Effector CD4-positive, alpha-beta T cell (primary cell): ENCODE data around the gene ITPKA. TPM values are rescaled to one million over a fixed set of nuclear protein-coding genes. Genes with fewer than 3 reads are reported as not detected.
"Not testable (repeated sequence)": the region's sequence is repeated elsewhere in the genome, so short reads cannot be mapped to it uniquely, and the experiment has no call there.

Source experiments
- DNase-seq: peaks from one replicate; pipeline ENCODE4 v3.0.0-alpha.2; 2020
- total RNA-seq: gene quantifications from one replicate; lab custom pipeline; 2026; lab: John Stamatoyannopoulos, UW

The ITPKA gene
- total RNA-seq: not detected

GRCh38 chr15:41493205-41493901 lies at the start of gene ITPKA:
Gene ITPKA, plus strand, starts transcription at chr15:41493874. Its CDS starts 54 bp downstream, at chr15:41493928.
- peak; percentile 73 for DNase-seq

- DNase-seq: no peak
Measured at GRCh38 chr15:41445399-41445798, 48.3 kb upstream of the ITPKA start.

GRCh38 chr15:41462084-41462795 lies 31.4 kb upstream of the ITPKA start:
- DNase-seq: no peak

GRCh38 chr15:41464889-41465580 lies 28.6 kb upstream of the ITPKA start:
- DNase-seq: no peak

GRCh38 chr15:41465822-41466421 lies 27.8 kb upstream of the ITPKA start:
- DNase-seq: no peak

- DNase-seq: no peak
Measured at GRCh38 chr15:41466711-41467110, 27.0 kb upstream of the ITPKA start.

GRCh38 chr15:41469644-41470043 lies 24.0 kb upstream of the ITPKA start:
- not testable (repeated sequence) for DNase-seq

GRCh38 chr15:41473418-41473817 lies 20.3 kb upstream of the ITPKA start:
- DNase-seq: no peak

- no peak for DNase-seq
Measured at GRCh38 chr15:41474436-41474835, 19.2 kb upstream of the ITPKA start.

GRCh38 chr15:41474941-41475340 lies 18.7 kb upstream of the ITPKA start:
- DNase-seq: no peak

- no peak for DNase-seq
Measured at GRCh38 chr15:41476416-41477048, 17.1 kb upstream of the ITPKA start.

- no peak for DNase-seq
Measured at GRCh38 chr15:41480396-41481140, 13.1 kb upstream of the ITPKA start.

- no peak for DNase-seq
Measured at GRCh38 chr15:41482110-41482877, 11.4 kb upstream of the ITPKA start.

- DNase-seq: no peak
Measured at GRCh38 chr15:41483115-41483514, 10.6 kb upstream of the ITPKA start.

GRCh38 chr15:41483519-41483918 lies 10.2 kb upstream of the ITPKA start:
- no peak for DNase-seq

- DNase-seq: no peak
Measured at GRCh38 chr15:41484937-41485625, 8.6 kb upstream of the ITPKA start.

- no peak for DNase-seq
Measured at GRCh38 chr15:41486286-41486685, 7.4 kb upstream of the ITPKA start.

- no peak for DNase-seq
Measured at GRCh38 chr15:41487381-41487780, 6.3 kb upstream of the ITPKA start.

GRCh38 chr15:41487802-41488201 lies 5.9 kb upstream of the ITPKA start:
- no peak for DNase-seq

- DNase-seq: no peak
Measured at GRCh38 chr15:41489641-41490040, 4.0 kb upstream of the ITPKA start.

- no peak for DNase-seq
Measured at GRCh38 chr15:41490355-41490754, 3.3 kb upstream of the ITPKA start.
